Sigmoid colon (tissue), 4 donors: ENCODE measurements around the gene STAT5B.

Experiments used
- CTCF ChIP-seq, 4 experiments: fragments of 450-650 bp in 3 of 4; fragments of 200-600 bp in 1 of 4; IDR thresholded peaks; one replicate each; pipeline ENCODE4 v1.5.1; 2016 to 2019; ENCODE audit warnings: antibody characterized with exemption in 4 of 4, mild to moderate bottlenecking in 3 of 4, moderate library complexity in 2 of 4
- EP300 ChIP-seq, 4 donors: sonication (generic); formaldehyde crosslinking; IDR thresholded peaks; one replicate each; pipeline ENCODE4 v1.6.1; 2017; ENCODE audit warnings: antibody characterized with exemption in 4 of 4
- POLR2A ChIP-seq, 2 donors: fragments of 450-650 bp; IDR thresholded peaks; one replicate each; pipeline ENCODE4 v1.6.1; 2016; ENCODE audit warnings: antibody characterized with exemption in 2 of 2, mild to moderate bottlenecking in 2 of 2, moderate library complexity in 2 of 2
- POLR2AphosphoS5 ChIP-seq, 4 donors: sonication (generic); formaldehyde crosslinking; IDR thresholded peaks; one replicate each; pipeline ENCODE4 v1.6.1; 2017; ENCODE audit warnings: antibody characterized with exemption in 4 of 4

DNA sequence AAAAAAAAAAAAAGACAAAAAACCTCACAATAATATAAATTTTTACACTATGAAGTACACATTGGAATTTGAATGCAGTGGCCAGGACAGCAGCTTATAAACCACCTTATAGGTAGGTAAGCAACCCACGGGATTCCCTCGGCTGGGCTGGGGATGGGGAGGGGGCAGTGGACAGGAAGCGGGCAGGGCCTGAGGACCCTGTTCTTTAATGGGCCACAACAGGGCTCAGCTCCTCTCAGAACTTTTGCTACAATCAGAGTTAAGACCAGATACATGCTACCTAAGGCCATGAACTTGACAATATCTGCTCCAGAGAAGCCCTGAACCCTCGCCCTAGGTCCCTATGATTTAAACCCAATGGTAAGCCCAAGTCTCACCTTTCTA lies 37.2 kb upstream of the STAT5B start:
- TF ChIP-seq CTCF (IDR thresholded peaks at IDR 0.05) (no peak), POLR2AphosphoS5 (IDR thresholded peaks at IDR 0.05) (no peak), POLR2A (IDR thresholded peaks at IDR 0.05) (no peak), EP300 (IDR thresholded peaks at IDR 0.05) (no peak)
